H9 (cell line): ENCODE measurements around the gene FMN1. TPM values are rescaled to one million over a fixed set of nuclear protein-coding genes. Genes with fewer than 3 reads are reported as not detected.

Source experiments
- DNase-seq: peaks from one replicate; pipeline ENCODE4 v3.0.0-alpha.2; 2017
- H2AFZ ChIP-seq: one replicate; pipeline ENCODE4 v1.6.1; 2013; ENCODE audit warnings: mild to moderate bottlenecking, low read length, control low read depth, moderate library complexity
- H2AK5ac ChIP-seq: 2 replicates; pipeline ENCODE4 v1.6.1; 2013; ENCODE audit warnings: low read length, control low read depth, mixed read lengths; ENCODE audit not compliant: insufficient read length
- H2BK120ac ChIP-seq: one replicate; pipeline ENCODE4 v1.6.1; 2013; ENCODE audit warnings: low read depth, mild to moderate bottlenecking, low read length, control low read depth, inconsistent platforms; ENCODE audit not compliant: poor library complexity, severe bottlenecking
- H2BK12ac ChIP-seq: 2 replicates; pipeline ENCODE4 v1.6.1; 2013; ENCODE audit warnings: low read length, control low read depth, mixed read lengths, low read depth; ENCODE audit not compliant: insufficient read length
- H2BK15ac ChIP-seq: 2 replicates; pipeline ENCODE4 v1.6.1; 2013; ENCODE audit warnings: low read depth, low read length, control low read depth
- H2BK20ac ChIP-seq: one replicate; pipeline ENCODE4 v1.6.1; 2013; ENCODE audit warnings: low read depth, mild to moderate bottlenecking, low read length, control low read depth, inconsistent platforms; ENCODE audit not compliant: poor library complexity, severe bottlenecking
- H2BK5ac ChIP-seq: 2 replicates; pipeline ENCODE4 v1.6.1; 2013; ENCODE audit warnings: low read length, control low read depth, mixed read lengths; ENCODE audit not compliant: insufficient read length
- H3K14ac ChIP-seq: 2 replicates; pipeline ENCODE4 v1.6.1; 2013; ENCODE audit warnings: low read length, control low read depth; ENCODE audit not compliant: insufficient read depth
- H3K18ac ChIP-seq: 2 replicates; pipeline ENCODE4 v1.6.1; 2013; ENCODE audit warnings: low read depth, mild to moderate bottlenecking, mixed read lengths, low read length, control low read depth; ENCODE audit not compliant: insufficient read length
- H3K23ac ChIP-seq: 2 replicates; pipeline ENCODE4 v1.6.1; 2013; ENCODE audit warnings: low read length, control low read depth, mixed read lengths, low read depth; ENCODE audit not compliant: insufficient read length
- H3K23me2 ChIP-seq: 2 replicates; pipeline ENCODE4 v1.6.1; 2013; ENCODE audit warnings: low read depth, mild to moderate bottlenecking, mixed read lengths, low read length, control low read depth; ENCODE audit not compliant: insufficient read length, poor library complexity, severe bottlenecking
- H3K27ac ChIP-seq: 2 replicates; pipeline ENCODE4 v1.5.1; 2013; ENCODE audit warnings: low read length, control low read depth, mixed read lengths, low read depth; ENCODE audit not compliant: insufficient read length
- H3K27me3 ChIP-seq: 2 replicates; pipeline ENCODE4 v1.6.1; 2013; ENCODE audit warnings: low read length, control low read depth, inconsistent platforms; ENCODE audit not compliant: insufficient read depth
- H3K4ac ChIP-seq: 2 replicates; pipeline ENCODE4 v1.6.1; 2013; ENCODE audit warnings: low read depth, mild to moderate bottlenecking, control low read depth, inconsistent platforms, low read length, moderate library complexity
- H3K4me1 ChIP-seq: 2 replicates; pipeline ENCODE4 v1.6.1; 2013; ENCODE audit warnings: low read length, control low read depth, inconsistent platforms; ENCODE audit not compliant: insufficient read depth
- H3K4me2 ChIP-seq: 2 replicates; pipeline ENCODE4 v1.6.1; 2013; ENCODE audit warnings: low read length, control low read depth, mixed read lengths; ENCODE audit not compliant: insufficient read length, insufficient read depth
- H3K56ac ChIP-seq: 2 replicates; pipeline ENCODE4 v1.6.1; 2013; ENCODE audit warnings: low read depth, mild to moderate bottlenecking, mixed read lengths, low read length, control low read depth; ENCODE audit not compliant: insufficient read length
- H3K79me1 ChIP-seq: 2 replicates; pipeline ENCODE4 v1.6.1; 2013; ENCODE audit warnings: low read depth, mild to moderate bottlenecking, moderate library complexity, low read length, control low read depth, inconsistent platforms; ENCODE audit not compliant: insufficient read depth, poor library complexity, severe bottlenecking
- H3K79me2 ChIP-seq: 2 replicates; pipeline ENCODE4 v1.6.1; 2013; ENCODE audit warnings: low read length, control low read depth, inconsistent platforms; ENCODE audit not compliant: insufficient read depth
- H3K9ac ChIP-seq: 2 replicates; pipeline ENCODE4 v1.6.1; 2013; ENCODE audit warnings: low read length, control low read depth, mixed read lengths; ENCODE audit not compliant: insufficient read length; ENCODE audit errors: extremely low read depth
- H3K9me3 ChIP-seq: one replicate; pipeline ENCODE4 v1.6.1; 2013; ENCODE audit warnings: low read depth, low read length, inconsistent platforms; ENCODE audit not compliant: control insufficient read depth
- H3T11ph ChIP-seq: one replicate; pipeline ENCODE4 v1.6.1; 2013; ENCODE audit warnings: mild to moderate bottlenecking, low read length, control low read depth, inconsistent platforms
- H4K20me1 ChIP-seq: one replicate; pipeline ENCODE4 v1.6.1; 2013; ENCODE audit not compliant: control insufficient read depth, insufficient read length, insufficient read depth
- H4K5ac ChIP-seq: 2 replicates; pipeline ENCODE4 v1.6.1; 2013; ENCODE audit warnings: low read depth, mild to moderate bottlenecking, mixed read lengths, low read length, control low read depth; ENCODE audit not compliant: insufficient read length
- H4K8ac ChIP-seq: replicated peaks from 2 replicates; pipeline ENCODE4 v1.6.1; 2013; ENCODE audit warnings: low read length, control low read depth, mixed read lengths, low read depth; ENCODE audit not compliant: insufficient read length
- H4K91ac ChIP-seq: 2 replicates; pipeline ENCODE4 v1.6.1; 2013; ENCODE audit warnings: low read depth, mild to moderate bottlenecking, moderate library complexity, mixed read lengths, low read length, control low read depth; ENCODE audit not compliant: insufficient read length
- H3K27ac Mint-ChIP-seq, 3 experiments: 2 replicates in 2 of 3; 3 replicates in 1 of 3; pipeline ENCODE4 v1.8.0; 2020 to 2021; ENCODE audit warnings: mixed read lengths in 3 of 3, mild to moderate bottlenecking in 1 of 3, moderate library complexity in 1 of 3
- H3K27me3 Mint-ChIP-seq: 2 replicates; pipeline ENCODE4 v1.8.0; 2021; ENCODE audit warnings: low read depth, mild to moderate bottlenecking, moderate library complexity, mixed read lengths
- H3K36me3 Mint-ChIP-seq, 3 experiments: 2 replicates in 2 of 3; 3 replicates in 1 of 3; pipeline ENCODE4 v1.8.0; 2020 to 2021; ENCODE audit warnings: low read depth in 3 of 3, mixed read lengths in 3 of 3; ENCODE audit not compliant: insufficient read depth in 1 of 3
- H3K4me1 Mint-ChIP-seq, 2 experiments: 2 replicates each; pipeline ENCODE4 v1.8.0; 2020; ENCODE audit warnings: mixed read lengths in 2 of 2
- H3K4me3 Mint-ChIP-seq, 2 experiments: 2 replicates in 1 of 2; 3 replicates in 1 of 2; pipeline ENCODE4 v1.8.0; 2020 to 2021; ENCODE audit warnings: mild to moderate bottlenecking in 2 of 2, mixed read lengths in 2 of 2, moderate library complexity in 1 of 2
- H3K9me3 Mint-ChIP-seq, 2 experiments: 2 replicates in 1 of 2; 3 replicates in 1 of 2; pipeline ENCODE4 v1.8.0; 2020; ENCODE audit warnings: mild to moderate bottlenecking in 2 of 2, mixed read lengths in 2 of 2, moderate library complexity in 1 of 2
- WGBS: extraction: QIAGEN DNeasy Blood & Tissue Kit; methylation state at CpG from one replicate; pipeline ENCODE4 v1.1.7; 2013; ENCODE audit warnings: missing lambda C conversion rate, low lambda C conversion rate, mixed read lengths; ENCODE audit not compliant: insufficient read length; ENCODE audit errors: extremely low coverage; 5-methylcytosine and 5-hydroxymethylcytosine counted together
- total RNA-seq: library from RNA; stranded (reverse); gene quantifications from 2 replicates; pipeline ENCODE4 v1.2.1, GENCODE V29; 2021
- TF ChIP-seq, protein P1 (sequence below): fragments of 200-600 bp; sonication (generic); conservative IDR thresholded peaks from 3 replicates; pipeline ENCODE4 v1.8.0; 2021; ENCODE audit warnings: antibody characterized with exemption, mild to moderate bottlenecking

FMN1 gene
- total RNA-seq, 1 experiment from 2014 or later: 1.9 TPM

DNA sequence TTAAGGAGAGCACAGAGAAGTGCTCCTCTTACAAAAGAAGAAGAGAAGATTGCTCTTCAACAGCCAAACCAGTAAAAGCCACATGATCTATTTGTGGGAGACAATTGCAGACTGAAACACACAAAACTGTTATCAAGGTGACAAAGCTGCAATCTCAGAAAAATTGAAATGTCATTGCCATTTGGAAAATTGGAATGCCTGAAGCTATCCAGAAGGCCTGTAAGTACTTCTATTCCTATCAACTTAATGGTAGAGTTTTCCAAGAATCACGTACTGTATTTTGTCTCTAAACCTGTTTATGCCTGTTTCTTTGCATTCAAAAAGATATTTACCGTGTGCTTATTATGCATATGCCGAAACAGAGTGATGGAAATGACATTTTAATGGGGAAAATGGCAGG lies 272.0 kb downstream of the FMN1 start:
- H4K91ac ChIP-seq: no peak overlapping the region
- H3K27ac Mint-ChIP-seq: no peak overlapping the region
- TF ChIP-seq, protein P1, sequence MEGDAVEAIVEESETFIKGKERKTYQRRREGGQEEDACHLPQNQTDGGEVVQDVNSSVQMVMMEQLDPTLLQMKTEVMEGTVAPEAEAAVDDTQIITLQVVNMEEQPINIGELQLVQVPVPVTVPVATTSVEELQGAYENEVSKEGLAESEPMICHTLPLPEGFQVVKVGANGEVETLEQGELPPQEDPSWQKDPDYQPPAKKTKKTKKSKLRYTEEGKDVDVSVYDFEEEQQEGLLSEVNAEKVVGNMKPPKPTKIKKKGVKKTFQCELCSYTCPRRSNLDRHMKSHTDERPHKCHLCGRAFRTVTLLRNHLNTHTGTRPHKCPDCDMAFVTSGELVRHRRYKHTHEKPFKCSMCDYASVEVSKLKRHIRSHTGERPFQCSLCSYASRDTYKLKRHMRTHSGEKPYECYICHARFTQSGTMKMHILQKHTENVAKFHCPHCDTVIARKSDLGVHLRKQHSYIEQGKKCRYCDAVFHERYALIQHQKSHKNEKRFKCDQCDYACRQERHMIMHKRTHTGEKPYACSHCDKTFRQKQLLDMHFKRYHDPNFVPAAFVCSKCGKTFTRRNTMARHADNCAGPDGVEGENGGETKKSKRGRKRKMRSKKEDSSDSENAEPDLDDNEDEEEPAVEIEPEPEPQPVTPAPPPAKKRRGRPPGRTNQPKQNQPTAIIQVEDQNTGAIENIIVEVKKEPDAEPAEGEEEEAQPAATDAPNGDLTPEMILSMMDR: no peak
- no peaks in the 10 kb centered on the region for H3K9me3 ChIP-seq
- no peak overlapping the region for H2BK12ac ChIP-seq
- 0 out of 2 replicates have a peak, but pooled peaks cover 4% of the 10 kb centered on the region for H3K4me1 ChIP-seq
- no peak overlapping the region for H3K14ac ChIP-seq
- H2AFZ ChIP-seq: no peak overlapping the region
- no peak overlapping the region for H2BK5ac ChIP-seq
- no peaks in the 10 kb centered on the region for H3K27me3 Mint-ChIP-seq
- H3K79me1 ChIP-seq: no peaks in the 10 kb centered on the region
- H2BK15ac ChIP-seq: no peak overlapping the region
- no peak overlapping the region for H3K4me2 ChIP-seq
- H3K18ac ChIP-seq: no peak overlapping the region
- H3K56ac ChIP-seq: no peak overlapping the region
- H3T11ph ChIP-seq: no peak overlapping the region
- no peak overlapping the region for H4K5ac ChIP-seq
- peaks cover 12 to 18% of the 10 kb centered on the region in 2 experiments for H3K4me1 Mint-ChIP-seq
- H3K9me3 Mint-ChIP-seq: no peaks in the 10 kb centered on the region
- H4K8ac ChIP-seq: no peak overlapping the region
- no peaks in the 10 kb centered on the region for H3K27me3 ChIP-seq
- no peak overlapping the region for H3K4ac ChIP-seq
- H2AK5ac ChIP-seq: no peak overlapping the region
- no peak overlapping the region for H3K23ac ChIP-seq
- no peak for DNase-seq
- no peak overlapping the region for H2BK120ac ChIP-seq
- no peaks in the 10 kb centered on the region for H3K79me2 ChIP-seq
- no CpG with 5 or more reads among the region's 3 CpGs for WGBS
- H4K20me1 ChIP-seq: no peaks in the 10 kb centered on the region
- H3K23me2 ChIP-seq: no peaks in the 10 kb centered on the region
- no peak overlapping the region for H2BK20ac ChIP-seq
- H3K4me3 Mint-ChIP-seq: no peak overlapping the region
- H3K36me3 Mint-ChIP-seq: no peaks in the 10 kb centered on the region
- H3K9ac ChIP-seq: no peak overlapping the region
- no peak overlapping the region for H3K27ac ChIP-seq
